C4-2B (cell line): ENCODE data around the gene MEF2C.

Experiments used
- CTCF ChIP-seq: fragments of 450-650 bp; conservative IDR thresholded peaks from 2 replicates; pipeline ENCODE4 v1.5.1; 2017; ENCODE audit warnings: mild to moderate bottlenecking
- ZFX ChIP-seq: fragments of 450-650 bp; IDR thresholded peaks from 2 replicates; pipeline ENCODE4 v1.6.1; 2017

DNA sequence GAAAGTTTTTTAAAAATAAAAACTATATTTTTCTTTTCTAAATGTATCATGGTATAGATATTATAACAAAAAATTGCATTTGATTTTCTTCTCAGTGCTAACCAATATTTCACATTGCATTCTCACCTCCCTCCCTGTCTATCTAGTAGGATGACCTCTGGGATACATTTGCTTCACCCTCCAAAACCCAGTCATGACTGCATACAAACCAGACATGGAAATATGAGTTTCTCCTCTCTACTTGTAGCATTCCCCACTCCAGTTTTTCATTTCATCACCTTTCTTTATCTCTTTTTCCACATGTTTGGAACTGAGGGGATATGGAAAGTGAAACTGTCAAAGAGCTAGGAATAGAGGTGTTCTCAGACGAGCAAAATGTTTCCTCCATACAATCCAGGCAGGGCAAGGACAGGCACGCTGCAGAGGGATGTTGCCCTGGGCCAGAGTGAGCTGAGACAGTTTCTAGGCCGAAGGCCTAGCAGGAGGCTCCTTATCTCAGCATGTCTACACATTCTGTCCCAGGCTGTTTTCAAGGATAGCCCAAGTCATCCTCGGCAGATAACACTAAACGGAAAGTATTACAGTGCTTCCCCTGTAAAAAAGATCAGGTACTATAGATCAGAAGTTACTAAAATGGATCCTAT, 46.7 kb downstream of the MEF2C start:
- TF ChIP-seq CTCF (no peak), ZFX (no peak)
